Measurements from ENCODE around the gene SEZ6L.

DNA sequence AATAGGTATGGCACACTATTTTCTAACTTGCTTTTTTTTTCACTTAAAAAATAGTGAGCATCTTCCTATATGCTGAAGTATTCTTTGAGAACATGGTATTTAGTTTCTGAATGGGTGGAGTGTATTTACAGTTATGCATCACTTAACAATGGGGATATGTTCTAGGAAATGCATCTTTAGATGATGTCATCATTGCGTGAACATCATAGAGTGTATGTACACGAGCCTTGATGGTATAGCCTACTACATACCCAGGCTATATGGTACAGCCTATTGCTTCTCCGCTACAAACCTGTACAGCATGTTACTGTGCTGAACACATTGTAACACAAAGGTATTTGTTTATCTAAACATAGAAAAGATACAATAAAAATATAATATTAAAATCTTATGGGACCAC lies 135.5 kb downstream of the SEZ6L start:
- TF ChIP-seq CTCF (optimal IDR thresholded peaks at IDR 0.05 in 1 of 3, IDR thresholded peaks at IDR 0.05 in 1 of 3, conservative IDR thresholded peaks at IDR 0.05 in 1 of 3; ENCODE audit: extremely low read depth in 1 of 3, insufficient read depth in 2 of 3, low read length in 3 of 3): no peak
- TF ChIP-seq EZH2 (IDR thresholded peaks at IDR 0.05; ENCODE audit: low read length): no peak
